Cerebellar nuclear complex (tissue), 1 donor: ENCODE measurements around the gene SLC12A4.
"Not testable (repeated sequence)": the region's sequence is repeated elsewhere in the genome, so short reads cannot be mapped to it uniquely, and the experiment has no call there.

Source experiments
- DNase-seq, 2 experiments: peaks; one replicate each; lab custom pipeline; 2025; lab: John Stamatoyannopoulos, UW

SLC12A4 gene

DNA sequence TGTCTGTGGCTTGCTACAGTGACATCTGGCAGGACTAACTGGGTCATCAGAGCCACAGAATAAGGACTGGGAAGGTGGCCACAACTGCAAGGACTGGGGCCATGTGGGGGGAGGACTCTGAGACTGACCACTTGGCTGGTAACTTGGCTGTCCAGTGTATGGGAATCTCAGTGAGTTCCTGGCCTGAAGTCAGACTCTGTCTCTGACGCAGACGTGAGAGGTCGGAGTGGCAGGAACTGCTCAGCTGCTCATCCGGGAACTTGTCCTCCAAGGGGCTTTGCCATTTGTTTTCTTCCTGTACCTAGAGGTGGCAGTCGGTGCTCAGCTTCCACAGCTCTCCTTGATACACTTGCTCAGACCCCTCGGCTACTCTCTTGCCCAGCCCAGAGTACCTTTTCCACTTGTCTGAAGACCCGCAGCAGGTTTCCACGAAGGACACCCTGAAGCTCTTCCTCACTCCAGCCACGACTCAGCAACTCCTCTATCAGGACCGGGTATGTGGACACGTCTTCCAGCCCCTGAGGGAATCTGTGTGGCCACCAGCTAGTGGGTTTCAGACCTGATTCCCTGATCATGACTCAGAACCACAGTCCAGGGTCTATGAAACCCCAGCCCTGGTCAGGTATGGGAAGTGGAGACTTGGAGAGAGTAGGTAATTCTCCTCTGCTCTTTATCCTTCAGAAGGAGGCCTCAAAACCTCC, 19.2 kb upstream of the SLC12A4 start:
- no peak for DNase-seq

GRCh38 chr16:67986949-67987348, 18.5 kb upstream of the SLC12A4 start:
- DNase-seq = no peak

- DNase-seq = no peak
These were observed 13.7 kb upstream of the SLC12A4 start for GRCh38 chr16:67982011-67982696.

DNA sequence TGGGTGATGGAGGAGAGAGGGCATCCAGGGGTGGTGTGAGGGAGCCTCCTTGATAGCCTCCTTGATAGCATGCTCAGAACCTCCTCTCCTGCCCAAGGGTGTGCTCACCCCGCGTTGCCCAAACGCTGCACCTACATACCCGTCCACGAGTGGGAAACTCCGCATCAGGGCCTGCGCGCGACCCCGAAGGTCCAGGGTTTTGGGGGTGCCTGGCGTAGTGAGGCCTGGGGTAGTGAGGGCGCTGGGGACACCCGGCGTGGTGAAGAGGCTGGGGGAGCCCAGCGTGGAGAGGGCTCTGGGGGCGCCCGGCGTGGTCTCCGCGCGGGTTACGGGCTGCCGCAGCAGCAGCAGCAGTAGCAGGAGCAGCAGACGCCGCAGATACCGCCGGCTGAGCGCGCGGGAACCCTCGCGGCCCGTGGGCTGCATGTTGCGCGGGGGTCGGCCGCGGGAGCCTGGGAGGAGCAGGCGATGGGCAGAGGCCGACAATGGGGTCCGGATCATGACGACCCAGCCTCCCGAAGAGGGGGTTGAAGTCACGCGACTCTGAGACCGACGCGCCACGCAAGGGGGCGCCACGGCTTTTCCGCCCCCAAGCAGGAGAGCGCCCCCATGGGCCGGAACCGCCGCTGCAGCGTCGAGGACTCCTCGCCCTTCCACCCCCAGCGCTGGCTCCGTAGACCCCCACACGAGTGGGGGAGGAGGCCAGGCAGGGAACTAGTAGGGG, 11.7 kb upstream of the SLC12A4 start, which contains the start of gene DPEP3:
Gene DPEP3, minus strand, starts transcription at position 545 of the 724 bp plus-strand sequence. Its CDS starts 119 bp downstream, at position 426.
- no peak for DNase-seq

DNA sequence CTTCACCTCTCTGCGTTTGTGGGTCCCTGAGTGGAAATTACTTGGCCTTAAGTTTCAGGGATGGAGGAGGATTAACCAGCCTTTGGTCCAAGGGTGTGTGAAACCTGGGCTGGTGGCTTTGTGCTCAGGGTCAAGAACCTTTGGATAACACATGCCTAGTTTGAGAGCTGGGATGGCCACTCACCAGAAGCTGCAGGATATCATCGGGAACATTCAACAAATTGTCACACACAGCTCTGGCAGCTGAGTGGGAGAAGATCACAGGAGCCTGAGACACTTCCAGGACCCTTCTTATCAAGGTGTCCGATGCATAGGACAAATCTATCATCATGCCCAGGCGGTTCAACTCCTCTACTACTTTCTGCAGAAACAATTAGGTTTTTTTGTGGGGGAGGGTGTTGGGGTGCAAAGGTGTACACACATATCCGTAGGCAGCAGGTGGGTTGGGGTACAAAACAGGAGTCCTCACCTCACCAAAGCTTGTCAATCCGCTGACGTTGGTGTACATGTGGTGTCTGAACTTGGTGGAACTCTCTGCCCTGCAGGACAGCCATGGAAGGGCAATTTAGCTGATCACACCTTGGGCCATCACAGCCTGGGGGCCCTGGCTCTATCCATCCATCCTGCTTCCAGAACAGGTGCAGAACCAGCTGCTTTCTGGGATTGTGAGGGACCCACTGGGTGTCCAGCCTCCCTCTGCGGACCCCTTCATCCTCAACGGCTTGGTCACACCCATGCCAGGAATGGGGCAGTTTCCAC, 9.2 kb upstream of the SLC12A4 start:
- DNase-seq = no peak

- DNase-seq = no peak
These were observed 8.6 kb upstream of the SLC12A4 start for GRCh38 chr16:67977005-67977404.

GRCh38 chr16:67976205-67976604, 7.8 kb upstream of the SLC12A4 start:
- no peak for DNase-seq

DNA sequence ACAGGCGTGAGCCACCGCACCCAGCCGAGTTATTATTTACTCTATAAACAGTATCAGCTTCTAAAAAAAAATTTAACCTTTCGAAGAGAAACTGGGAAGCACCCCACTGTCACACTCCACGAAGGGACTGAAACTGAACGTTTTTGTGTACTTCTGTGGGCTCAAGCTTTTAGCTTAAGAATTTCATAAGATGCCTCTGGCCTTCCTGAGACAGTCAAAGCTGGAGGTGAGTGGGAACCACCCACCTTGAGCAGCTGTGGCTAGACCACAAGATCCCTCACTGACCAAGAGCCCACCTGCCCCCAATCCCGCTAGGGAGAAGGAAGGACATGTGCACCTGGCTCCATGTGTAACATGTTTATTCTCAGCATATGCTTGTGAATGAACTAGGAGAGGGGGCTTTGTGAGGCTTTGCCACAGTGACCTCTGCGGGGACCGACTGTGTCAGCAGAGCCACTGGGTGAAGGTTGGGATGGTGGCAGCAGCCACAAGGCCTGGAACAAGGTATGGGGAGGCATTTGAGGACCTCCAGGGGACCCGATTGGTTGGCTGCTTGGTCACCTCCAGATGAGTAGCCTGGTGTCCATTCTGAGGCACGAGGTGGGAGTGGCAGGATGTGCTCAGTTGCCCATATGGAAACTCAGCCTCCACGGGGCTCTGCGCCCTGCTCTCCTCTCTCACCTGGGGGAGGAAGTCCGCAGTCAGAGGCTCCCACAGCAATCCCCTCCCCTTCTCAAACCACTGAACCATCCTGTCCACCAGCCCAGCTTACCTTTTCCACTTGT, 7.1 kb upstream of the SLC12A4 start:
- DNase-seq = no peak

GRCh38 chr16:67972285-67972684, 3.8 kb upstream of the SLC12A4 start:
- not testable (repeated sequence) for DNase-seq

DNA sequence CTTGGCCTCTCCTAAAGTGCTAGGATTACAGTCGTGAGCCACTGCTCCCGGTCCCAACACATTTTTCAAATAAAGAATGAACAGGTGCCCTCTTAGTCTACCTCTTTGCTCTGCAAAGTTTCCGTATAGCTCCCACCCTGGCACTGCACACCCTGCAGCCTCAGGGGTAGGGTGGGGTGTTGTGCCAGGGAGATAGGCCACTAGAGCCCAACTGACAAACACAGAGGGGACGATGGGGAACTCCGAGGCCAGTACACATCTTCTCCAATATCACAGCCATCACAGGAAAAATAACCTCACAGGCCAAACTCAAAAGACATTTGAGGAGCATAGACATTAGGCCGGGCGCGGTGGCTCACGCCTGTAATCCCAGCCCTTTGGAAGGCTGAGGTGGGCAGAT, 2.7 kb upstream of the SLC12A4 start:
- DNase-seq = no peak

DNA sequence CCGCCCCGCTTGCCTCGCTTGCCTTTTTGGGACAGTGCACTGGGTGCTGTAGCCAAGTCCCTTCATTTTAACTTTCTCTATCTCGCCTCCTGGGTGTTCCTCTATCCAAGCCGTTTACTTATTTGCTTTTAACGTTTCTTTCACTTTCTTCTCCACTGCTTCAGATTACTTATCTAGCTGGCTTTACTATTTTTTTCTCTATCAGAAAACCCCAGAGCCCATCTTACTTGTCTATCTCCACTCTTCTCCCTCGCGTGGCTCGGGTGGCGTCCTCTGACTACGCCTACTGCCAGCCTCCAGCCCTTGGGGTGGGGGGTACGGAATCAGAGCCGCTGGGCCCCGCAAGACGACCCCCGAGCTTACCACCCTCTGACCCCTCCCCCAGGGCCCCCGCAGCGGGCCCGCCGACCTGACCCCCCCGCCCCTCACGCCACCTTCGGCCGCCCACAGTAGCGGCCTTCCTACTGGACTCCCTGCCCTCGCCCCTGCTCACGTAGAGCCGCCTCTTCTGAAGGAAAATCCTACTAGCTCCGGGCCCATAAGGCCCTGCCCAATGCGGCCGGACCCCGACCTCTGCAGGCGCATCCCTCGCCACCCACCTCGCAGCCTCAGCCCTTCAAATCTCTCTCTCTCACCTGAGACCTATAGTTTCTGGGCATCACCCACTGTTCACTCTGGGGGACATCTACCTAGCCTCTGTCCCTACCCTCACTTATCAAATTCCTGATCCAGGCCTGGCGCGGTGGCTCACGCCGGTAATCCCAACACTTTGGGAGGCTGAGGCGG, 1.0 kb upstream of the SLC12A4 start:
- no peak for DNase-seq

DNA sequence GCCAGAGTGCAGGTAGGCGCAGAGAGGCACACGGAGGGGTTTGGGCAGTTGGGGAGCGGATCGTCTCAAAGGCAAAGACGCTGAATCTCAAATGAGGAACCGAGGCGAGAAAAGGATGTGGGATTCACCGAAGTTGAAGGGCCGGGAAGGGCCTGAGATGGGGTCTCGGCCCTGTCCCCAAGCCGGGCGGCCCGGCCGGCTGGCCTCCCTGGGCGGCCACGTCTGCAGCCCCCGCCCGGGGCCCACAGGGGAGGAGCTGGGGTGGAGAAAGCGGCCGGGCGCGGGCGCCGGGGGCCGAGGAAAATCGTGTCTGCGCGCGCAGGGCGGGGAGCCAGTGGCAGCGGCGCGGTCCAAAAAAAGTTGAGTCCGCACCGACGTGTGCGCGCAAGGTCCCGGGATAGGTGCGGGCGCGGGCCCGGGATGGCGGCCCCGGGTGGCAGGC, 458 bp downstream of the SLC12A4 start:
- DNase-seq = no peak

DNA sequence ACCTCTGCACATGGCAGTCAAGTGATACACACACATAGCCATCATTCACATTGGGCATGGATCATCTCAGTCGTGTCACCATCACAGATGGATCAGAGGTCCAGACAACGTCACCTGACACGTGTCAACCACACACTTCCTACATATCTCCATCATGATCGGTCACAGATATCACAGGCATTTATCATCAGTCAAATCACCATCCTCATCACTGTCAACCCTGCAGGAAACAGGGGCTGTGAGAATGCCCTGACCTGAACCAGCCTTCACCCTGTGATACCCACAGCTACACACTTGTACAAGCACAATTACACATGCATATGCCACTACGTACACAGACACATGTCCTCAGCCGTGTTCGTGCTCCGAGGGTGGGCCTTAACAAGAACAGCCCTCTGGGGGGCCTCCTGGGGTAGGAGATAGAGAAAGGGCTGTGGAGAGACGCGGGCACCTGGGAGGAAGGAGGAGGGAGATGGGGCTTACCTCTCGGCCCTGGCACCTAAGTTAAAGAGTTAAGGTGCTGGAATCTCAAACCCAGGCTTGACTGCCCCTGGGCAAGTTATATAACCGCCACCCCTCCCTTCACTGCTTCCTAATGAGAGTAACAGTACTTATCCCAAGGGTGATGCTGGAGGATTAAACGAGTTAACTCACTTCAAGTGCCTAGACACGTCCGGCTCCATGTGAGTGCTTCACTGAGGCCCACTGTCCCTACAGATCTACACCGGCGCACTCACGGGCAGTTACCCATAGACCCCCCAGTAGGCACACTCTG, 1.1 kb downstream of the SLC12A4 start:
- DNase-seq = no peak

GRCh38 chr16:67966549-67967182, 1.8 kb downstream of the SLC12A4 start:
- DNase-seq = no peak

GRCh38 chr16:67965668-67966548, 2.5 kb downstream of the SLC12A4 start:
- DNase-seq = no peak

DNA sequence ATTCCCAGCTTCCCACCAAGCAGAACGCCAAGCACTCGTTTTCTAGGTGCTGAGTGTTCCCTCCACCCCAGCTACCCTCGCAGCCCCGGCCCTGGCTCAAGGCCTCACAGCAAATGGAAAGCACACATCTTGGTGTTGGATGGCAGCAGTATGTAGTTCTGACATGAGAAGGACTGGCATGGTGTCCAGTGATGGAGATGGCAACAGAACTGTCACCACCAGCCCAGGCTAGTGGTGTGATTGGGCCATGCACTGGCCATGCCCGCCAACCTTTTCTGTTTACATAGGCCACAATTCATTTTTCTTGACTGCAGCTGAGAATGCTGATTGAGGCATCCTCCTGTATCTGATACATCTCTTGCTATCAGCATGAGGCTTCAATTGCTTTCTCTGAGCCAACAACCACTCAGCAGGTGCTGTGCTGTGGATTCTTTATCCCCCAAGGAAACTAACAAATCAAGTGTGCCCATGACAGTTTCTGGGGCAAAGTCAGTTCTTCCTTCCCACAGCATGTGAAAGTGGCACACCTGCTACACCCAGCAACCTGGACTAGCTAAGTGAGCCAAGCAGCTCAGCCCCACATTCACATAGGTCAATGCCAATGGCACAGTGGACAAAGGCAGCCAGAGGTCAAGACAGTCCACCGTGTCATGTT, 3.8 kb downstream of the SLC12A4 start:
- DNase-seq = no peak

- DNase-seq = no peak
These were observed 4.6 kb downstream of the SLC12A4 start for GRCh38 chr16:67963662-67964321.
